Activated gamma-delta T cell (primary cell): ENCODE results near the gene SMIM24.
"Not testable (repeated sequence)": the region's sequence is repeated elsewhere in the genome, so short reads cannot be mapped to it uniquely, and the experiment has no call there.

Experiments
- DNase-seq: peaks from one replicate; lab custom pipeline; 2025; lab: John Stamatoyannopoulos, UW

The SMIM24 gene

GRCh38 chr19:3514930-3515329 lies 34.6 kb upstream of the SMIM24 start:
- no peak for DNase-seq

GRCh38 chr19:3513229-3514140 lies 33.2 kb upstream of the SMIM24 start:
- DNase-seq: no peak

- DNase-seq: no peak
Measured at GRCh38 chr19:3512562-3513228, 32.4 kb upstream of the SMIM24 start.

GRCh38 chr19:3511506-3512251 lies 31.4 kb upstream of the SMIM24 start:
- DNase-seq: no peak

GRCh38 chr19:3510727-3511126 lies 30.4 kb upstream of the SMIM24 start:
- DNase-seq: no peak

- no peak for DNase-seq
Measured at GRCh38 chr19:3509566-3509989, 29.3 kb upstream of the SMIM24 start.

GRCh38 chr19:3508771-3509535 lies 28.6 kb upstream of the SMIM24 start:
- no peak for DNase-seq

GRCh38 chr19:3508121-3508661 lies 27.9 kb upstream of the SMIM24 start:
- not testable (repeated sequence) for DNase-seq

- DNase-seq: no peak
Measured at GRCh38 chr19:3507371-3508120, 27.2 kb upstream of the SMIM24 start.

- no peak for DNase-seq
Measured at GRCh38 chr19:3506384-3507340, 26.3 kb upstream of the SMIM24 start.

- peak; percentile 100 for DNase-seq
Measured at GRCh38 chr19:3505598-3506383, 25.5 kb upstream of the SMIM24 start, which contains the start of gene FZR1. Gene FZR1 (plus strand): TSS chr19:3506311. CDS start chr19:3522990, 16,679 bp downstream.

- no peak for DNase-seq
Measured at GRCh38 chr19:3504735-3505134, 24.4 kb upstream of the SMIM24 start.

GRCh38 chr19:3503036-3503572 lies 22.8 kb upstream of the SMIM24 start:
- DNase-seq: no peak

GRCh38 chr19:3501780-3502179 lies 21.5 kb upstream of the SMIM24 start:
- DNase-seq: no peak

GRCh38 chr19:3500429-3501101 lies 20.2 kb upstream of the SMIM24 start, which contains the start of gene DOHH:
Gene DOHH (minus strand): TSS chr19:3500674. CDS start chr19:3496814, 3,860 bp downstream.
- DNase-seq: peak; percentile 76

GRCh38 chr19:3499738-3500428 lies 19.6 kb upstream of the SMIM24 start:
- no peak for DNase-seq
